ENCODE results near the gene CYTH2. TPM values are rescaled to one million over a fixed set of nuclear protein-coding genes. Genes with fewer than 3 reads are reported as not detected.
A peak's percentile ranks its signal among the peaks of the same experiment; 100 is the strongest.

The CYTH2 gene
- total and polyA plus RNA-seq, 9 of the 15 experiments (the other 6 are each of a cell fraction or from before 2014, with no cell fraction given) = 1.8 to 45.2 (median 23.8) TPM

GRCh38 chr19:48445606-48446481 lies 23.3 kb upstream of the CYTH2 start, which contains the start of gene GRWD1 (continued):
- TF ChIP-seq ZNF639 (CRISPR knock-in tag; conservative IDR thresholded peaks at IDR 0.05 in 1 of 2, IDR thresholded peaks at IDR 0.05 in 1 of 2) (0 out of 4 replicates have a peak, but pooled peaks of 1 of the 2 experiments have one; percentile 21), ZNF511 (CRISPR knock-in tag; IDR thresholded peaks at IDR 0.05) (peak; percentile 48; the same call in 1 of the 2 replicates), KLF1 (tag; IDR thresholded peaks at IDR 0.05) (peak; percentile 60; the same call in 1 of the 2 replicates), E2F6 (IDR thresholded peaks at IDR 0.05; ENCODE audit: borderline replicate concordance in 1 of 2, extremely low read depth in 1 of 2, insufficient read depth in 1 of 2, insufficient read length in 1 of 2, low read depth in 1 of 2, low read length in 1 of 2, poor library complexity in 1 of 2, severe bottlenecking in 1 of 2) (peak; percentile 32 to 56), E2F8 (IDR thresholded peaks at IDR 0.05; ENCODE audit: low read depth, partially characterized antibody) (peak; percentile 81), TRIM28 (IDR thresholded peaks at IDR 0.05) (peak; percentile 14; the same call in 1 of the 2 replicates), PYGO2 (tag; IDR thresholded peaks at IDR 0.05) (no peak), HIVEP1 (CRISPR knock-in tag; IDR thresholded peaks at IDR 0.05) (no peak), MEF2A (IDR thresholded peaks at IDR 0.05; ENCODE audit: control insufficient read depth, low read depth, low read length) (no peak), ZBTB5 (IDR thresholded peaks at IDR 0.05) (no peak), BACH1 (tag; IDR thresholded peaks at IDR 0.05) (no peak), NFATC3 (IDR thresholded peaks at IDR 0.05) (no peak), YBX1 (IDR thresholded peaks at IDR 0.05) (no peak), CLOCK (CRISPR knock-in tag; IDR thresholded peaks at IDR 0.05; ENCODE audit: borderline replicate concordance) (no peak)

Measured in K562 (cell line).